ENCODE measurements around the gene CIB4. TPM values are rescaled to one million over a fixed set of nuclear protein-coding genes. Genes with fewer than 3 reads are reported as not detected.

The CIB4 gene
- total RNA-seq, 1 experiment from 2014 or later: not detected

GRCh38 chr2:26687328-26687727 lies 46.2 kb upstream of the CIB4 start:
- Mint-ChIP-seq H3K36me3 (no peaks in the 10 kb centered on the region), H3K27me3 (ENCODE audit: low read depth) (peaks cover 30% of the 10 kb centered on the region), H3K9me3 (no peaks in the 10 kb centered on the region), H3K4me1 (peaks cover 22% of the 10 kb centered on the region), H3K27ac (no peak overlapping the region), H3K4me3 (no peak overlapping the region)
- TF ChIP-seq ZBTB21 (CRISPR knock-in tag; IDR thresholded peaks at IDR 0.05; ENCODE audit: borderline replicate concordance) (no peak), ZNF416 (CRISPR knock-in tag; IDR thresholded peaks at IDR 0.05) (no peak), E2F4 (CRISPR knock-in tag; IDR thresholded peaks at IDR 0.05; ENCODE audit: borderline replicate concordance, low read depth) (no peak), CREM (CRISPR knock-in tag; IDR thresholded peaks at IDR 0.05) (no peak), ELF4 (CRISPR knock-in tag; IDR thresholded peaks at IDR 0.05; ENCODE audit: low read depth) (no peak), TEAD4 (CRISPR knock-in tag; IDR thresholded peaks at IDR 0.05) (no peak), NFE2L1 (CRISPR knock-in tag; IDR thresholded peaks at IDR 0.05) (no peak), NFYB (CRISPR knock-in tag; conservative IDR thresholded peaks at IDR 0.05; ENCODE audit: low read depth) (no peak), ZNF281 (CRISPR knock-in tag; IDR thresholded peaks at IDR 0.05) (no peak), TEAD1 (CRISPR knock-in tag; IDR thresholded peaks at IDR 0.05) (no peak), ZNF396 (CRISPR knock-in tag; IDR thresholded peaks at IDR 0.05; ENCODE audit: borderline replicate concordance) (no peak), PREB (CRISPR knock-in tag; IDR thresholded peaks at IDR 0.05; ENCODE audit: borderline replicate concordance) (no peak), NR1H2 (CRISPR knock-in tag; IDR thresholded peaks at IDR 0.05) (no peak), JAZF1 (CRISPR knock-in tag; IDR thresholded peaks at IDR 0.05) (no peak)
- TF ChIP-seq, protein P1, sequence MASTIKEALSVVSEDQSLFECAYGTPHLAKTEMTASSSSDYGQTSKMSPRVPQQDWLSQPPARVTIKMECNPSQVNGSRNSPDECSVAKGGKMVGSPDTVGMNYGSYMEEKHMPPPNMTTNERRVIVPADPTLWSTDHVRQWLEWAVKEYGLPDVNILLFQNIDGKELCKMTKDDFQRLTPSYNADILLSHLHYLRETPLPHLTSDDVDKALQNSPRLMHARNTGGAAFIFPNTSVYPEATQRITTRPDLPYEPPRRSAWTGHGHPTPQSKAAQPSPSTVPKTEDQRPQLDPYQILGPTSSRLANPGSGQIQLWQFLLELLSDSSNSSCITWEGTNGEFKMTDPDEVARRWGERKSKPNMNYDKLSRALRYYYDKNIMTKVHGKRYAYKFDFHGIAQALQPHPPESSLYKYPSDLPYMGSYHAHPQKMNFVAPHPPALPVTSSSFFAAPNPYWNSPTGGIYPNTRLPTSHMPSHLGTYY (CRISPR knock-in tag; IDR thresholded peaks at IDR 0.05): no peak
- TF ChIP-seq, protein P2, sequence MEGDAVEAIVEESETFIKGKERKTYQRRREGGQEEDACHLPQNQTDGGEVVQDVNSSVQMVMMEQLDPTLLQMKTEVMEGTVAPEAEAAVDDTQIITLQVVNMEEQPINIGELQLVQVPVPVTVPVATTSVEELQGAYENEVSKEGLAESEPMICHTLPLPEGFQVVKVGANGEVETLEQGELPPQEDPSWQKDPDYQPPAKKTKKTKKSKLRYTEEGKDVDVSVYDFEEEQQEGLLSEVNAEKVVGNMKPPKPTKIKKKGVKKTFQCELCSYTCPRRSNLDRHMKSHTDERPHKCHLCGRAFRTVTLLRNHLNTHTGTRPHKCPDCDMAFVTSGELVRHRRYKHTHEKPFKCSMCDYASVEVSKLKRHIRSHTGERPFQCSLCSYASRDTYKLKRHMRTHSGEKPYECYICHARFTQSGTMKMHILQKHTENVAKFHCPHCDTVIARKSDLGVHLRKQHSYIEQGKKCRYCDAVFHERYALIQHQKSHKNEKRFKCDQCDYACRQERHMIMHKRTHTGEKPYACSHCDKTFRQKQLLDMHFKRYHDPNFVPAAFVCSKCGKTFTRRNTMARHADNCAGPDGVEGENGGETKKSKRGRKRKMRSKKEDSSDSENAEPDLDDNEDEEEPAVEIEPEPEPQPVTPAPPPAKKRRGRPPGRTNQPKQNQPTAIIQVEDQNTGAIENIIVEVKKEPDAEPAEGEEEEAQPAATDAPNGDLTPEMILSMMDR (IDR thresholded peaks at IDR 0.05): no peak
- ATAC-seq: no peak
- CTCF ChIA-PET: no interaction called here
- no peak for DNase-seq (ENCODE audit: low spot score)
- POLR2A ChIA-PET: no interaction called here

GRCh38 chr2:26685989-26686839 lies 45.0 kb upstream of the CIB4 start:
- no peak overlapping the region for H3K27ac Mint-ChIP-seq
- no peak for ATAC-seq
- CTCF ChIA-PET: interaction anchor here (1.3 kb wide), 1 partner anchor 109 kb away, joined by 4 read pairs; no protein-coding TSS in a partner anchor
- DNase-seq (ENCODE audit: low spot score): no peak
- H3K9me3 Mint-ChIP-seq: no peaks in the 10 kb centered on the region
- H3K36me3 Mint-ChIP-seq: no peaks in the 10 kb centered on the region
- no peak overlapping the region for H3K4me3 Mint-ChIP-seq
- TF ChIP-seq ELF4 (CRISPR knock-in tag; IDR thresholded peaks at IDR 0.05; ENCODE audit: low read depth): no peak
- TF ChIP-seq ATF6 (CRISPR knock-in tag; IDR thresholded peaks at IDR 0.05): no peak
- POLR2A ChIA-PET: interaction anchor here (0.6 kb wide), 1 partner anchor 65 kb away, joined by 3 read pairs; no protein-coding TSS in a partner anchor
- H3K27me3 Mint-ChIP-seq (ENCODE audit: low read depth): peaks cover 25% of the 10 kb centered on the region
- H3K4me1 Mint-ChIP-seq: peaks cover 19% of the 10 kb centered on the region

All from WTC11 (cell line).